Activated naive CD4-positive, alpha-beta T cell treated with anti-CD3 and anti-CD28 coated beads, Interleukin-2, amount 10 ng/mL, durations not matched to agents 7 days and 5 days (primary cell): Measurements from ENCODE around the gene UNC13B.

Experiments
- CTCF ChIA-PET: fragments of 350-600 bp; sonication (Branson Sonifier 250); formaldehyde crosslinking; loops from one replicate; lab custom pipeline; 2021; ENCODE audit warnings: antibody characterized with exemption; lab: Charles Lee
- DNase-seq: peaks from one replicate; pipeline ENCODE4 v3.0.0-alpha.2; 2020
- H3K27ac Mint-ChIP-seq: one replicate; pipeline ENCODE4 v1.8.0; 2021; ENCODE audit warnings: mild to moderate bottlenecking, moderate library complexity, mixed read lengths
- H3K27me3 Mint-ChIP-seq: one replicate; pipeline ENCODE4 v1.8.0; 2021; ENCODE audit warnings: mild to moderate bottlenecking, mixed read lengths
- H3K36me3 Mint-ChIP-seq: one replicate; pipeline ENCODE4 v1.8.0; 2021; ENCODE audit warnings: mixed read lengths
- H3K4me1 Mint-ChIP-seq: one replicate; pipeline ENCODE4 v1.8.0; 2021; ENCODE audit warnings: mixed read lengths
- H3K4me3 Mint-ChIP-seq: one replicate; pipeline ENCODE4 v1.8.0; 2021; ENCODE audit warnings: mild to moderate bottlenecking, moderate library complexity, mixed read lengths
- H3K9me3 Mint-ChIP-seq: one replicate; pipeline ENCODE4 v1.8.0; 2021; ENCODE audit warnings: mixed read lengths

UNC13B gene

GRCh38 chr9:35426627-35427026 lies 264.8 kb downstream of the UNC13B start:
- no peak overlapping the region for H3K27ac Mint-ChIP-seq
- H3K36me3 Mint-ChIP-seq, result no peaks in the 10 kb centered on the region
- DNase-seq, result no peak
- CTCF ChIA-PET, result no interaction called here
- H3K27me3 Mint-ChIP-seq, result peaks cover 12% of the 10 kb centered on the region
- H3K4me3 Mint-ChIP-seq, result no peak overlapping the region
- H3K9me3 Mint-ChIP-seq, result no peaks in the 10 kb centered on the region
- no peaks in the 10 kb centered on the region for H3K4me1 Mint-ChIP-seq

- DNase-seq, result no peak
- no peak overlapping the region for H3K27ac Mint-ChIP-seq
- CTCF ChIA-PET, result no interaction called here
- H3K9me3 Mint-ChIP-seq, result no peaks in the 10 kb centered on the region
- H3K27me3 Mint-ChIP-seq, result peaks cover 7% of the 10 kb centered on the region
- no peaks in the 10 kb centered on the region for H3K4me1 Mint-ChIP-seq
- H3K36me3 Mint-ChIP-seq, result no peaks in the 10 kb centered on the region
- H3K4me3 Mint-ChIP-seq, result no peak overlapping the region
Measured at GRCh38 chr9:35431467-35431866, 269.7 kb downstream of the UNC13B start.

- Mint-ChIP-seq H3K27me3 (peaks cover under 1% of the 10 kb centered on the region), H3K9me3 (no peaks in the 10 kb centered on the region), H3K36me3 (no peaks in the 10 kb centered on the region), H3K4me3 (no peak overlapping the region), H3K27ac (no peak overlapping the region), H3K4me1 (no peaks in the 10 kb centered on the region)
- DNase-seq, result no peak
- CTCF ChIA-PET, result no interaction called here
Measured at GRCh38 chr9:35432076-35432475, 270.3 kb downstream of the UNC13B start.

DNA sequence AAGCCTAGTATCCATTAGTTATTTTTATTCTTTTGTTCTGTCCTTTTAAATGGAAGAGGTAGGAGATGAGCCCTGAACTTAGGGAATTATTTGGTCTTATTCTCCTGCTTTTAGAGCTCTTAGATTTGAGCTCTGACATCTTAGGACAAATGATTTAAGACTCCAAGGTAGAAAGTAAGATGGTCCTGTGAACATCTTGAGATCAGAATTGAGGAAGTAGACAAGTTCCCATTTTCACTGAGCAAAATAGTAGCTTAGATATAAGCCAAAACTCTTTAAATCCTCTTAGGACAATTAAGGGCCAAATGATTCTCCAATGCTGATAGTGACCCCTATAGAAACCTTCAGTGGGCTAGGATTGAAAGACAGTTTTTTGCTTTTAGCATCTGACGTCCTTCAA lies 275.1 kb downstream of the UNC13B start:
- no peak overlapping the region for H3K4me3 Mint-ChIP-seq
- no peaks in the 10 kb centered on the region for H3K9me3 Mint-ChIP-seq
- no peak overlapping the region for H3K27ac Mint-ChIP-seq
- H3K27me3 Mint-ChIP-seq, result no peaks in the 10 kb centered on the region
- CTCF ChIA-PET, result no interaction called here
- no peaks in the 10 kb centered on the region for H3K4me1 Mint-ChIP-seq
- DNase-seq, result no peak
- no peaks in the 10 kb centered on the region for H3K36me3 Mint-ChIP-seq

DNA sequence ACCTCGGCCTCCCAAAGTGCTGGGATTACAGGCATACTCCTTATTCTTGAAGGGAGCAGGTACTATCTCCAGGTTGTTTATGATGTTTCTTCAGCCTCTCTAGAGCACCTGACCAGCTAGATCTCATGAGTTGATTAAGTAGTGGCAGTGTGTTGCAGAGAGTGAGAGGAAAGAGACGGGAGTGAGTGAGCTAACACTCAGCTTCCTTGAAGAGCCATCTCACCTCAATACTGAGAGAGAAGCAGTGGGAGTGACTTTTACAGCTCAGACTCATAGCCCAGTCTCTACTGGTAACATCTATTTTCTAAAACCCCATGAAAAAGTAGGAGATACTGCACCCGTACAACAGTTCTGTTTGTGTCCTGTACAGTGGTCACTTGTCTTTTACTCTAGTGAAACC lies 284.2 kb downstream of the UNC13B start:
- Mint-ChIP-seq H3K27ac (no peak overlapping the region), H3K36me3 (no peaks in the 10 kb centered on the region), H3K27me3 (peaks cover 26% of the 10 kb centered on the region), H3K9me3 (no peaks in the 10 kb centered on the region), H3K4me3 (no peak overlapping the region), H3K4me1 (no peaks in the 10 kb centered on the region)
- CTCF ChIA-PET, result no interaction called here
- no peak for DNase-seq

DNA sequence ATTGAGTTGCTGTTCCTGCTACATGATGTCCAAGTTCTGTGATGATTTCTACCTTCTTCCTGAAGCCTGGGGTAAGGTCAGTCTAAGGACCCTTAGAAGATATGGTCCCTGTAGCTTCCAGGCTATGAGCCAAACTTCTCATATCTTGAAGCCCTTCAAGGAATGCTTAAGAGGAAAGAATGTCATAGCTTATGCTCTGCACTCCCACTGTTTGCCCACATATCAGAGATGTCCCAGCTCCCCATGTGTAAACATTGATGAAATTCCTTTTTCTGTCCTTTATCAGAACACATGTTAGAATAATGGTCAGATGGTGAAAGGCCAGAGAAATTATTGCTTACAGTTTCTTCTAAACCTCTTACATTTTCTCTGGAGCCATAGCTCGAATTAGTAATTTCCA lies 286.7 kb downstream of the UNC13B start:
- DNase-seq, result no peak
- Mint-ChIP-seq H3K4me3 (no peak overlapping the region), H3K27me3 (peaks cover 37% of the 10 kb centered on the region), H3K4me1 (no peaks in the 10 kb centered on the region), H3K36me3 (no peaks in the 10 kb centered on the region), H3K9me3 (no peaks in the 10 kb centered on the region), H3K27ac (no peak overlapping the region)
- CTCF ChIA-PET, result interaction anchor here (0.7 kb wide), 1 partner anchor 1026 kb away, joined by 3 read pairs; no protein-coding TSS in a partner anchor

- Mint-ChIP-seq H3K27me3 (peaks cover 32% of the 10 kb centered on the region), H3K9me3 (peaks cover 2% of the 10 kb centered on the region), H3K4me1 (no peaks in the 10 kb centered on the region), H3K4me3 (no peak overlapping the region), H3K36me3 (no peaks in the 10 kb centered on the region), H3K27ac (no peak overlapping the region)
- DNase-seq, result no peak
- CTCF ChIA-PET, result interaction anchor here (1.0 kb wide), 1 partner anchor 8 kb away, joined by 3 read pairs; no protein-coding TSS in a partner anchor
Measured at GRCh38 chr9:35452481-35452880, 290.7 kb downstream of the UNC13B start.

GRCh38 chr9:35453786-35454185 lies 292.0 kb downstream of the UNC13B start:
- Mint-ChIP-seq H3K36me3 (no peaks in the 10 kb centered on the region), H3K4me1 (no peaks in the 10 kb centered on the region), H3K4me3 (no peak overlapping the region), H3K27me3 (peaks cover 25% of the 10 kb centered on the region), H3K27ac (no peak overlapping the region), H3K9me3 (peaks cover 2% of the 10 kb centered on the region)
- CTCF ChIA-PET, result no interaction called here
- no peak for DNase-seq
